ENCODE data around the gene GALNT2. TPM values are rescaled to one million over a fixed set of nuclear protein-coding genes. Genes with fewer than 3 reads are reported as not detected.

The GALNT2 gene
- total and polyA plus RNA-seq, 4 donors: 47.5 to 182 (median 114) TPM

DNA sequence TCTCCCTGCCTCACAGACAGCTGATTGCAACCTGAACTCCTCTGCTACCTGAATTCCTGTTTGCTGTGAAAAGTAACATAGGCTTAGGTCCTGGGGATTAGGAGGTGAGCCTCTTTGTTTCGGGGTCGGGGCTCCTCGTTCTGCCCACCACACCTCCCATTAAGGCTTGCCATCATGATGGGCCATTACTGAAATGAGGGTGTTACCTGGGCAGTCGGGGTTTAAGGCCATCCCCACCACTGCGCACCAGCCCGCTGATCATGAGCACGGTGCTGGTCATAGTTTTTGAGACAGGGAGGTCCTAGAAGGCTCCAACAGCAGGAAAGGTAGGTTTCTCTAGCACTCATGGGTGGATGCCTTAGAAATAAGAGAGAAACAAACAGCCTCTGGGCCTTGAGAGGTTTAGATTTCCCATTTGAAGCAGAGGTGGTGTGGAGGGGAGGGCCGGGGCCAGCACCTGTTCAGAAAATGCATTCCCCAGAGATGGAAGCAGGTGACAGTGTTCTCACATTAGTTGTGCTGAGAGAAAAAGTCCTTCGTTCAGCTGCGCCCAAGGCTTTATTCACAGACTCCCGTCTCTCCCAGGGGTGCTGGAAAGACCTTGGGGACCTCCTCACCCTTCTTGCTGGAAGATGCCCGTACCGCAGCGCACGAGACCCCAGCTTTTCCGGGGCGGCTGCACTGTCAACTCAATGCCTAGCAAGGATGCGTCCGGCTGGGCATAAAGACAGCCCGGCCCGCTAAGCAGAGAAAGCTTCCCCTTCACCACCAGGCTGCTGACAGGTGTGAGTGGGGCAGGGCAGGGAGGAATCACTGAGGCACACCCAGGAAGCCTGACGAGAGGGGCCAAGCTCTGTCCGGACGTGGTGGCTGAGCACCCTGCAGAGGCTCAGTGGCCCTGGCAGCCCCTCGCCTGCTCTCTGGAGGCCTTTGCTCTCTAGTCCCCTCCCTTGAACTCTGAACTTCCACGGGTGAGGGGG lies 233.6 kb downstream of the GALNT2 start:
- Histone ChIP-seq H3K27me3 (ENCODE audit: control insufficient read depth in 4 of 4, insufficient read depth in 4 of 4, low read length in 3 of 4) (no peaks in the 10 kb centered on the region), H3K4me1 (ENCODE audit: control insufficient read depth in 4 of 4, insufficient read depth in 4 of 4, low read length in 3 of 4) (peaks cover 0 to 8% (median 3%) of the 10 kb centered on the region in 4 donors), H3K4me3 (ENCODE audit: low read depth in 1 of 3, low read length in 3 of 3) (no peak overlapping the region), H3K9ac (ENCODE audit: low read depth in 1 of 2, low read length in 2 of 2) (no peak overlapping the region), H3K9me3 (ENCODE audit: control insufficient read depth in 4 of 4, low read length in 3 of 4) (no peaks in the 10 kb centered on the region), H3K36me3 (ENCODE audit: control insufficient read depth in 4 of 4, insufficient read depth in 3 of 4, low read depth in 1 of 4, low read length in 3 of 4) (no peaks in the 10 kb centered on the region), H3K27ac (ENCODE audit: low read depth in 1 of 2, low read length in 2 of 2) (no peak overlapping the region)
- DNase-seq (ENCODE audit: low spot score): no peak
- TF ChIP-seq SP1 (IDR thresholded peaks at IDR 0.05) (no peak), JUND (IDR thresholded peaks at IDR 0.05) (no peak), RXRA (IDR thresholded peaks at IDR 0.05) (no peak)
- TF ChIP-seq, protein P1, sequence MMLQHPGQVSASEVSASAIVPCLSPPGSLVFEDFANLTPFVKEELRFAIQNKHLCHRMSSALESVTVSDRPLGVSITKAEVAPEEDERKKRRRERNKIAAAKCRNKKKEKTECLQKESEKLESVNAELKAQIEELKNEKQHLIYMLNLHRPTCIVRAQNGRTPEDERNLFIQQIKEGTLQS (IDR thresholded peaks at IDR 0.05): no peak
- TF ChIP-seq, protein P2, sequence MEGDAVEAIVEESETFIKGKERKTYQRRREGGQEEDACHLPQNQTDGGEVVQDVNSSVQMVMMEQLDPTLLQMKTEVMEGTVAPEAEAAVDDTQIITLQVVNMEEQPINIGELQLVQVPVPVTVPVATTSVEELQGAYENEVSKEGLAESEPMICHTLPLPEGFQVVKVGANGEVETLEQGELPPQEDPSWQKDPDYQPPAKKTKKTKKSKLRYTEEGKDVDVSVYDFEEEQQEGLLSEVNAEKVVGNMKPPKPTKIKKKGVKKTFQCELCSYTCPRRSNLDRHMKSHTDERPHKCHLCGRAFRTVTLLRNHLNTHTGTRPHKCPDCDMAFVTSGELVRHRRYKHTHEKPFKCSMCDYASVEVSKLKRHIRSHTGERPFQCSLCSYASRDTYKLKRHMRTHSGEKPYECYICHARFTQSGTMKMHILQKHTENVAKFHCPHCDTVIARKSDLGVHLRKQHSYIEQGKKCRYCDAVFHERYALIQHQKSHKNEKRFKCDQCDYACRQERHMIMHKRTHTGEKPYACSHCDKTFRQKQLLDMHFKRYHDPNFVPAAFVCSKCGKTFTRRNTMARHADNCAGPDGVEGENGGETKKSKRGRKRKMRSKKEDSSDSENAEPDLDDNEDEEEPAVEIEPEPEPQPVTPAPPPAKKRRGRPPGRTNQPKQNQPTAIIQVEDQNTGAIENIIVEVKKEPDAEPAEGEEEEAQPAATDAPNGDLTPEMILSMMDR (IDR thresholded peaks at IDR 0.05; ENCODE audit: low read depth, low read length, missing input control): no peak
- 90% methylated on average over 26 of the region's 26 CpGs for WGBS

GRCh38 chr1:230301322-230301721 lies 234.3 kb downstream of the GALNT2 start:
- no peak for DNase-seq (ENCODE audit: low spot score)
- H3K27ac ChIP-seq (ENCODE audit: low read depth in 1 of 2, low read length in 2 of 2): no peak overlapping the region

DNA sequence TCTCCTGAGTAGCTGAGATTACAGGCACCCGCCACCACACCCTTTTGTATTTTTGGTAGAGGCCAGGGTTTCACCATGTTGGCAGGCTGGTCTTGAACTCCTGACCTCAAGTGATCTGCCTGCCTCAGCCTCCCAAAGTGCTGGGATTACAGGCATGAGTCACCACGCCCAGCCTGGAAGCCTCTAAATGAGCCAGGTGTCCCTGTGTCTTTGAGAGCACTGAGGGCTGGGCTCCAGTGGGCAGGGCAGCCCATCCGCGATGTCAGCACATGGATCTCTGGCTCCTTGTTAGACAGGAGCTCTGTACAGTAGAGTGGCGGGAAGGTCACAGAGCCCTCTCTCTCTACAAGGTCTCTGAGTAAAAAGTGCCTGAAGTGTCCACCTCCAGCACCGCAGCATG lies 234.8 kb downstream of the GALNT2 start:
- H3K9me3 ChIP-seq (ENCODE audit: control insufficient read depth in 4 of 4, low read length in 3 of 4): no peaks in the 10 kb centered on the region
- 92% methylated on average over 6 of the region's 6 CpGs for WGBS
- no peak overlapping the region for H3K9ac ChIP-seq (ENCODE audit: low read depth in 1 of 2, low read length in 2 of 2)
- no peak overlapping the region for H3K27ac ChIP-seq (ENCODE audit: low read depth in 1 of 2, low read length in 2 of 2)
- peaks cover 0 to 8% (median 3%) of the 10 kb centered on the region in 4 donors for H3K4me1 ChIP-seq (ENCODE audit: control insufficient read depth in 4 of 4, insufficient read depth in 4 of 4, low read length in 3 of 4)
- DNase-seq (ENCODE audit: low spot score): no peak
- H3K36me3 ChIP-seq (ENCODE audit: control insufficient read depth in 4 of 4, insufficient read depth in 3 of 4, low read depth in 1 of 4, low read length in 3 of 4): no peaks in the 10 kb centered on the region
- H3K4me3 ChIP-seq (ENCODE audit: low read depth in 1 of 3, low read length in 3 of 3): no peak overlapping the region
- TF ChIP-seq NR2F2 (IDR thresholded peaks at IDR 0.05) (no peak), RAD21 (IDR thresholded peaks at IDR 0.05) (no peak), YY1 (IDR thresholded peaks at IDR 0.05) (no peak), HNF4A (conservative IDR thresholded peaks at IDR 0.05) (no peak), SP1 (IDR thresholded peaks at IDR 0.05) (no peak)
- TF ChIP-seq, protein P2 (IDR thresholded peaks at IDR 0.05; ENCODE audit: low read depth, low read length, missing input control): no peak
- no peaks in the 10 kb centered on the region for H3K27me3 ChIP-seq (ENCODE audit: control insufficient read depth in 4 of 4, insufficient read depth in 4 of 4, low read length in 3 of 4)

More at GRCh38 chr1:230301322-230301721, 234.3 kb downstream of the GALNT2 start:
- Histone ChIP-seq H3K9ac (ENCODE audit: low read depth in 1 of 2, low read length in 2 of 2) (no peak overlapping the region), H3K4me3 (ENCODE audit: low read depth in 1 of 3, low read length in 3 of 3) (no peak overlapping the region), H3K36me3 (ENCODE audit: control insufficient read depth in 4 of 4, insufficient read depth in 3 of 4, low read depth in 1 of 4, low read length in 3 of 4) (no peaks in the 10 kb centered on the region), H3K4me1 (ENCODE audit: control insufficient read depth in 4 of 4, insufficient read depth in 4 of 4, low read length in 3 of 4) (peaks cover 0 to 8% (median 3%) of the 10 kb centered on the region in 4 donors), H3K27me3 (ENCODE audit: control insufficient read depth in 4 of 4, insufficient read depth in 4 of 4, low read length in 3 of 4) (no peaks in the 10 kb centered on the region), H3K9me3 (ENCODE audit: control insufficient read depth in 4 of 4, low read length in 3 of 4) (no peaks in the 10 kb centered on the region)
- 92% methylated on average over 8 of the region's 8 CpGs for WGBS
- TF ChIP-seq, protein P3, sequence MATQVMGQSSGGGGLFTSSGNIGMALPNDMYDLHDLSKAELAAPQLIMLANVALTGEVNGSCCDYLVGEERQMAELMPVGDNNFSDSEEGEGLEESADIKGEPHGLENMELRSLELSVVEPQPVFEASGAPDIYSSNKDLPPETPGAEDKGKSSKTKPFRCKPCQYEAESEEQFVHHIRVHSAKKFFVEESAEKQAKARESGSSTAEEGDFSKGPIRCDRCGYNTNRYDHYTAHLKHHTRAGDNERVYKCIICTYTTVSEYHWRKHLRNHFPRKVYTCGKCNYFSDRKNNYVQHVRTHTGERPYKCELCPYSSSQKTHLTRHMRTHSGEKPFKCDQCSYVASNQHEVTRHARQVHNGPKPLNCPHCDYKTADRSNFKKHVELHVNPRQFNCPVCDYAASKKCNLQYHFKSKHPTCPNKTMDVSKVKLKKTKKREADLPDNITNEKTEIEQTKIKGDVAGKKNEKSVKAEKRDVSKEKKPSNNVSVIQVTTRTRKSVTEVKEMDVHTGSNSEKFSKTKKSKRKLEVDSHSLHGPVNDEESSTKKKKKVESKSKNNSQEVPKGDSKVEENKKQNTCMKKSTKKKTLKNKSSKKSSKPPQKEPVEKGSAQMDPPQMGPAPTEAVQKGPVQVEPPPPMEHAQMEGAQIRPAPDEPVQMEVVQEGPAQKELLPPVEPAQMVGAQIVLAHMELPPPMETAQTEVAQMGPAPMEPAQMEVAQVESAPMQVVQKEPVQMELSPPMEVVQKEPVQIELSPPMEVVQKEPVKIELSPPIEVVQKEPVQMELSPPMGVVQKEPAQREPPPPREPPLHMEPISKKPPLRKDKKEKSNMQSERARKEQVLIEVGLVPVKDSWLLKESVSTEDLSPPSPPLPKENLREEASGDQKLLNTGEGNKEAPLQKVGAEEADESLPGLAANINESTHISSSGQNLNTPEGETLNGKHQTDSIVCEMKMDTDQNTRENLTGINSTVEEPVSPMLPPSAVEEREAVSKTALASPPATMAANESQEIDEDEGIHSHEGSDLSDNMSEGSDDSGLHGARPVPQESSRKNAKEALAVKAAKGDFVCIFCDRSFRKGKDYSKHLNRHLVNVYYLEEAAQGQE (IDR thresholded peaks at IDR 0.05): no peak
- TF ChIP-seq FOXA2 (IDR thresholded peaks at IDR 0.05) (no peak), YY1 (IDR thresholded peaks at IDR 0.05) (no peak)
